ENCODE measurements around the gene MUC13. TPM values are rescaled to one million over a fixed set of nuclear protein-coding genes. Genes with fewer than 3 reads are reported as not detected.
A peak's percentile ranks its signal among the peaks of the same experiment; 100 is the strongest.

The MUC13 gene
- total RNA-seq, 1 experiment from 2014 or later: 0.04 TPM

- Histone ChIP-seq H3K27me3 (ENCODE audit: low read length) (no peaks in the 10 kb centered on the region), H3K4me1 (ENCODE audit: insufficient read depth, low read length) (peaks cover 34% of the 10 kb centered on the region), H4K20me1 (ENCODE audit: low read length) (0 out of 2 replicates have a peak, but pooled peaks cover 4% of the 10 kb centered on the region), H3K4me3 (ENCODE audit: low read length) (no peak overlapping the region), H3K27ac (ENCODE audit: low read length) (peak overlapping the region; percentile 45; the same call in 1 of the 2 replicates), H3K9ac (ENCODE audit: low read length) (no peak overlapping the region), H3K36me3 (ENCODE audit: low read depth, low read length) (no peaks in the 10 kb centered on the region), H3K4me2 (ENCODE audit: low read length) (no peak overlapping the region), H3K9me3 (ENCODE audit: low read length) (no peaks in the 10 kb centered on the region), H3K9me2 (replicated peaks; ENCODE audit: low read length) (no peaks in the 10 kb centered on the region), H3K79me2 (ENCODE audit: low read length) (peaks cover 15% of the 10 kb centered on the region; the same call in 1 of the 2 replicates), H2AFZ (ENCODE audit: low read length) (no peak overlapping the region), H3F3A (ENCODE audit: low read length, unreplicated experiment) (no peaks in the 10 kb centered on the region)
- POLR2A ChIA-PET (ENCODE audit: unreplicated experiment): no interaction called here
- CTCF ChIA-PET: no interaction called here
- intact Hi-C loops (cut with micrococcal nuclease): loop anchor here (1.0 to 2.0 kb wide), 6 partner anchors 17 to 91 kb away; no protein-coding TSS in a partner anchor
- ATAC-seq: no peak
- BruUV-seq (replicated peaks): no TSS peak
- DNase-seq: no peak
- TF ChIP-seq CTCF (conservative IDR thresholded peaks at IDR 0.05; ENCODE audit: low read depth, low read length): no peak
- no peak for TF ChIP-seq EZH2 (IDR thresholded peaks at IDR 0.05; ENCODE audit: low read length, unreplicated experiment)
- no peak for TF ChIP-seq EZH2phosphoT487 (IDR thresholded peaks at IDR 0.05; ENCODE audit: borderline replicate concordance, low read length)
Measured at GRCh38 chr3:124877674-124878073, 56.9 kb downstream of the MUC13 start.

- Histone ChIP-seq H3K27ac (ENCODE audit: low read length) (no peak overlapping the region), H3K9me3 (ENCODE audit: low read length) (no peaks in the 10 kb centered on the region), H3K4me1 (ENCODE audit: insufficient read depth, low read length) (peaks cover 27% of the 10 kb centered on the region), H4K20me1 (ENCODE audit: low read length) (0 out of 2 replicates have a peak, but pooled peaks cover 4% of the 10 kb centered on the region), H3K27me3 (ENCODE audit: low read length) (no peaks in the 10 kb centered on the region), H2AFZ (ENCODE audit: low read length) (no peak overlapping the region), H3K4me3 (ENCODE audit: low read length) (no peak overlapping the region), H3K9me2 (replicated peaks; ENCODE audit: low read length) (no peaks in the 10 kb centered on the region), H3F3A (ENCODE audit: low read length, unreplicated experiment) (no peaks in the 10 kb centered on the region), H3K79me2 (ENCODE audit: low read length) (peaks cover 12% of the 10 kb centered on the region; the same call in 1 of the 2 replicates), H3K36me3 (ENCODE audit: low read depth, low read length) (no peaks in the 10 kb centered on the region), H3K9ac (ENCODE audit: low read length) (no peak overlapping the region), H3K4me2 (ENCODE audit: low read length) (no peak overlapping the region)
- TF ChIP-seq EZH2 (IDR thresholded peaks at IDR 0.05; ENCODE audit: low read length, unreplicated experiment) (no peak), EZH2phosphoT487 (IDR thresholded peaks at IDR 0.05; ENCODE audit: borderline replicate concordance, low read length) (no peak)
- no TSS peak for BruUV-seq (replicated peaks)
- DNase-seq (no peak), ATAC-seq (no peak)
- ChIA-PET CTCF (no interaction called here), POLR2A (ENCODE audit: unreplicated experiment) (no interaction called here)
- intact Hi-C loops (cut with micrococcal nuclease): no loop called here
Measured at GRCh38 chr3:124876401-124876878, 58.1 kb downstream of the MUC13 start.

- ChIA-PET CTCF (no interaction called here), POLR2A (ENCODE audit: unreplicated experiment) (no interaction called here)
- no peak for DNase-seq
- peaks cover 8% of the 10 kb centered on the region; the same call in 1 of the 2 replicates for H3K79me2 ChIP-seq (ENCODE audit: low read length)
- H4K20me1 ChIP-seq (ENCODE audit: low read length): no peaks in the 10 kb centered on the region
- no peak overlapping the region for H3K4me2 ChIP-seq (ENCODE audit: low read length)
- no peak for TF ChIP-seq EZH2phosphoT487 (IDR thresholded peaks at IDR 0.05; ENCODE audit: borderline replicate concordance, low read length)
- TF ChIP-seq CTCF (conservative IDR thresholded peaks at IDR 0.05; ENCODE audit: low read depth, low read length): no peak
- no peak for TF ChIP-seq EZH2 (IDR thresholded peaks at IDR 0.05; ENCODE audit: low read length, unreplicated experiment)
- intact Hi-C loops (cut with micrococcal nuclease): no loop called here
- H3K27me3 ChIP-seq (ENCODE audit: low read length): no peaks in the 10 kb centered on the region
- no TSS peak for BruUV-seq (replicated peaks)
- no peak for ATAC-seq
- H3K27ac ChIP-seq (ENCODE audit: low read length): no peak overlapping the region
- H3K9me3 ChIP-seq (ENCODE audit: low read length): no peaks in the 10 kb centered on the region
- no peak overlapping the region for H3K4me3 ChIP-seq (ENCODE audit: low read length)
- H3K4me1 ChIP-seq (ENCODE audit: insufficient read depth, low read length): peaks cover 10% of the 10 kb centered on the region
- no peak overlapping the region for H3K9ac ChIP-seq (ENCODE audit: low read length)
- no peaks in the 10 kb centered on the region for H3K36me3 ChIP-seq (ENCODE audit: low read depth, low read length)
- no peak overlapping the region for H2AFZ ChIP-seq (ENCODE audit: low read length)
- H3F3A ChIP-seq (ENCODE audit: low read length, unreplicated experiment): no peaks in the 10 kb centered on the region
- H3K9me2 ChIP-seq (replicated peaks; ENCODE audit: low read length): no peaks in the 10 kb centered on the region
Measured at GRCh38 chr3:124873226-124873625, 61.3 kb downstream of the MUC13 start.

Data from PC-3 (cell line).